Type B pancreatic cell (in vitro differentiated cells): ENCODE results near the gene COX20. TPM values are rescaled to one million over a fixed set of nuclear protein-coding genes. Genes with fewer than 3 reads are reported as not detected.
A peak's percentile ranks its signal among the peaks of the same experiment; 100 is the strongest.
"Not testable (repeated sequence)": the region's sequence is repeated elsewhere in the genome, so short reads cannot be mapped to it uniquely, and the experiment has no call there.

Experiments
- DNase-seq: peaks from one replicate; pipeline ENCODE4 v3.0.0; 2021; ENCODE audit warnings: mixed read lengths; ENCODE audit not compliant: unreplicated experiment; ENCODE audit errors: extremely low spot score
- H3K27ac Mint-ChIP-seq: 2 replicates; pipeline ENCODE4 v1.8.0; 2021; ENCODE audit warnings: mild to moderate bottlenecking, mixed read lengths
- H3K27me3 Mint-ChIP-seq: 2 replicates; pipeline ENCODE4 v1.8.0; 2021; ENCODE audit warnings: mixed read lengths
- H3K36me3 Mint-ChIP-seq: 2 replicates; pipeline ENCODE4 v1.8.0; 2021; ENCODE audit warnings: mixed read lengths
- H3K4me1 Mint-ChIP-seq: one replicate; pipeline ENCODE4 v1.8.0; 2021; ENCODE audit warnings: mixed read lengths; ENCODE audit not compliant: unreplicated experiment
- H3K4me3 Mint-ChIP-seq: 2 replicates; pipeline ENCODE4 v1.8.0; 2021; ENCODE audit warnings: mild to moderate bottlenecking, mixed read lengths
- H3K9me3 Mint-ChIP-seq: 2 replicates; pipeline ENCODE4 v1.8.0; 2021; ENCODE audit warnings: mixed read lengths
- CTCF ChIP-seq: fragments of 200-600 bp; sonication (generic); conservative IDR thresholded peaks from 2 replicates; pipeline ENCODE4 v1.5.0; 2021; ENCODE audit warnings: antibody characterized with exemption, mild to moderate bottlenecking
- total RNA-seq: library from RNA; stranded (reverse); gene quantifications from 2 replicates; pipeline ENCODE4 v1.2.1, GENCODE V29; 2021; ENCODE audit warnings: low replicate concordance

COX20 gene
- total RNA-seq, 1 donor from 2014 or later: 22.7 TPM

- Mint-ChIP-seq H3K27me3 (no peaks in the 10 kb centered on the region), H3K36me3 (no peaks in the 10 kb centered on the region), H3K4me3 (no peak overlapping the region), H3K4me1 (no peaks in the 10 kb centered on the region), H3K27ac (no peak overlapping the region), H3K9me3 (no peaks in the 10 kb centered on the region)
- no peak for DNase-seq
- no peak for TF ChIP-seq CTCF
Measured at GRCh38 chr1:244822878-244823277, 12.6 kb upstream of the COX20 start.

- H3K4me1 Mint-ChIP-seq: no peaks in the 10 kb centered on the region
Measured at GRCh38 chr1:244826712-244827111, 8.7 kb upstream of the COX20 start.

GRCh38 chr1:244830639-244831038, 4.8 kb upstream of the COX20 start:
- no peak for TF ChIP-seq CTCF
- Mint-ChIP-seq H3K4me1 (peaks cover 4% of the 10 kb centered on the region), H3K9me3 (no peaks in the 10 kb centered on the region), H3K27ac (no peak overlapping the region), H3K27me3 (no peaks in the 10 kb centered on the region), H3K36me3 (no peaks in the 10 kb centered on the region), H3K4me3 (no peak overlapping the region)
- DNase-seq: no peak

More at GRCh38 chr1:244826712-244827111, 8.7 kb upstream of the COX20 start:
- DNase-seq: no peak
- H3K27ac Mint-ChIP-seq: no peak overlapping the region
- H3K4me3 Mint-ChIP-seq: no peak overlapping the region
- H3K27me3 Mint-ChIP-seq: no peaks in the 10 kb centered on the region
- no peaks in the 10 kb centered on the region for H3K9me3 Mint-ChIP-seq
- TF ChIP-seq CTCF: no peak
- H3K36me3 Mint-ChIP-seq: no peaks in the 10 kb centered on the region

- H3K36me3 Mint-ChIP-seq, H3K27me3 Mint-ChIP-seq, H3K4me3 Mint-ChIP-seq, H3K9me3 Mint-ChIP-seq, DNase-seq: not testable (repeated sequence)
- peaks cover 19% of the 10 kb centered on the region for H3K4me1 Mint-ChIP-seq
- H3K27ac Mint-ChIP-seq: peak overlapping the region; percentile 100
Measured at GRCh38 chr1:244833260-244833659, 2.2 kb upstream of the COX20 start.

GRCh38 chr1:244833734-244834542, 1.5 kb upstream of the COX20 start:
- H3K36me3 Mint-ChIP-seq: peaks cover 12% of the 10 kb centered on the region
- peak overlapping the region; percentile 93 for H3K4me3 Mint-ChIP-seq
- DNase-seq: no peak
- no peaks in the 10 kb centered on the region for H3K27me3 Mint-ChIP-seq
- TF ChIP-seq CTCF: peak; percentile 72
- no peaks in the 10 kb centered on the region for H3K9me3 Mint-ChIP-seq
- peak overlapping the region; percentile 100 for H3K27ac Mint-ChIP-seq
- H3K4me1 Mint-ChIP-seq: peaks cover 26% of the 10 kb centered on the region

GRCh38 chr1:244834543-244835275, 749 bp upstream of the COX20 start:
- peaks cover 26% of the 10 kb centered on the region for H3K4me1 Mint-ChIP-seq
- peaks cover 15% of the 10 kb centered on the region for H3K36me3 Mint-ChIP-seq
- H3K9me3 Mint-ChIP-seq: no peaks in the 10 kb centered on the region
- TF ChIP-seq CTCF: no peak
- no peaks in the 10 kb centered on the region for H3K27me3 Mint-ChIP-seq
- H3K27ac Mint-ChIP-seq: peak overlapping the region; percentile 100
- peak; percentile 95 for DNase-seq
- peak overlapping the region; percentile 93 for H3K4me3 Mint-ChIP-seq
